K562 (cell line): ENCODE measurements around the gene GIGYF1. TPM values are rescaled to one million over a fixed set of nuclear protein-coding genes. Genes with fewer than 3 reads are reported as not detected.
A peak's percentile ranks its signal among the peaks of the same experiment; 100 is the strongest.

Experiments used
- ATAC-seq: fragments of 200-7000 bp; cut with Tn5 transposase; 3 replicates; pipeline ENCODE4 v1.9.1; 2020; ENCODE audit warnings: moderate library complexity
- BruUV-seq: library from RNA; stranded (reverse); fragments of 400-500 nt; replicated peaks from 2 replicates; lab custom pipeline; 2021; lab: Mats Ljungman, UMichigan
- CTCF ChIA-PET: fragments of 300-600 bp; formaldehyde crosslinking; extraction: SDS; loops from one replicate; lab custom pipeline; 2021; ENCODE audit warnings: low intra/inter-chr PET ratio; lab: Yijun Ruan, JAX
- POLR2A ChIA-PET: fragments of 300-600, 350-650 bp; sonication (Branson Sonifier 250); formaldehyde crosslinking; extraction: SDS; loops from one replicate; lab custom pipeline; 2021; ENCODE audit warnings: antibody characterized with exemption, inconsistent platforms; lab: Yijun Ruan, JAX
- DNase-seq, 4 experiments: peaks; one replicate each; pipeline versions ENCODE4 v3.0.0 to v3.0.0-alpha.2; 2011 to 2018; ENCODE audit warnings: low spot score in 3 of 4, mixed read lengths in 3 of 4; ENCODE audit errors: extremely low read depth in 1 of 4
- FAIRE-seq: peaks from 2 replicates; lab custom pipeline; 2011; peaks lifted over from hg19 to GRCh38; lab: Jason Lieb, UNC
- H2AFZ ChIP-seq: 2 replicates; pipeline ENCODE4 v1.6.0; 2011; ENCODE audit warnings: low read depth, low read length, control low read depth, inconsistent platforms
- H3K27ac ChIP-seq: fragments of 200-600 bp; 3 replicates; pipeline ENCODE4 v1.8.0; 2011; ENCODE audit warnings: low read depth, mild to moderate bottlenecking, control low read depth, inconsistent platforms, low read length, moderate library complexity, mixed read lengths; ENCODE audit errors: extremely low read depth
- H3K27me3 ChIP-seq, 2 experiments: fragments of 300-600 bp in 1 of 2; 2 replicates in 1 of 2; 3 replicates in 1 of 2; pipeline versions ENCODE4 v1.6.0 to v1.8.0; 2011; ENCODE audit warnings: inconsistent platforms in 2 of 2, low read length in 2 of 2, mild to moderate bottlenecking in 1 of 2, mixed read lengths in 1 of 2, moderate library complexity in 1 of 2; ENCODE audit not compliant: control insufficient read depth in 2 of 2, insufficient read depth in 2 of 2
- H3K36me3 ChIP-seq: fragments of 300-600 bp; 3 replicates; pipeline ENCODE4 v1.8.0; 2011; ENCODE audit warnings: mild to moderate bottlenecking, low read length, inconsistent platforms; ENCODE audit not compliant: control insufficient read depth, insufficient read depth
- H3K4me1 ChIP-seq, 2 experiments: fragments of 200-600 bp in 1 of 2; replicated peaks in 1 of 2; 2 replicates in 1 of 2; 3 replicates in 1 of 2; pipeline versions ENCODE4 v1.5.1 to v1.8.0; 2011; ENCODE audit warnings: inconsistent platforms in 2 of 2, low read length in 2 of 2, mild to moderate bottlenecking in 1 of 2, mixed read lengths in 1 of 2, moderate library complexity in 1 of 2; ENCODE audit not compliant: control insufficient read depth in 2 of 2, insufficient read depth in 2 of 2
- H3K4me2 ChIP-seq: 2 replicates; pipeline ENCODE4 v1.6.1; 2011; ENCODE audit warnings: low read length, control low read depth, inconsistent platforms, mixed read lengths; ENCODE audit not compliant: insufficient read depth
- H3K4me3 ChIP-seq: fragments of 200-600 bp; sonication (generic), shearing (Covaris generic); 2 replicates; pipeline ENCODE4 v1.5.1; 2016; ENCODE audit warnings: control low read depth, inconsistent platforms
- H3K79me2 ChIP-seq: fragments of 200-600 bp; 3 replicates; pipeline ENCODE4 v1.8.0; 2011; ENCODE audit warnings: low read length, inconsistent platforms; ENCODE audit not compliant: control insufficient read depth, insufficient read depth
- H3K9ac ChIP-seq, 2 experiments: 2 replicates each; pipeline versions ENCODE4 v1.6.0 to v1.6.1; 2011; ENCODE audit warnings: low read depth in 2 of 2, low read length in 2 of 2, control low read depth in 1 of 2, inconsistent platforms in 1 of 2, mild to moderate bottlenecking in 1 of 2, mixed read lengths in 1 of 2; ENCODE audit not compliant: insufficient read depth in 1 of 2
- H3K9me1 ChIP-seq: one replicate; pipeline ENCODE4 v1.6.0; 2011; ENCODE audit warnings: inconsistent platforms, mild to moderate bottlenecking, low read length, moderate library complexity; ENCODE audit not compliant: control insufficient read depth, insufficient read depth
- H3K9me3 ChIP-seq: replicated peaks from 2 replicates; pipeline ENCODE4 v1.5.1; 2011; ENCODE audit warnings: low read depth, low read length, inconsistent platforms; ENCODE audit not compliant: control insufficient read depth, insufficient read depth
- H4K20me1 ChIP-seq: replicated peaks from 2 replicates; pipeline ENCODE4 v1.6.1; 2011; ENCODE audit warnings: low read length, inconsistent platforms, mixed read lengths; ENCODE audit not compliant: control insufficient read depth, insufficient read depth
- BCOR ChIP-seq: fragments of 450-650 bp; IDR thresholded peaks from 2 replicates; pipeline ENCODE4 v1.6.1; 2016
- CBFA2T2 ChIP-seq: fragments of 450-650 bp; conservative IDR thresholded peaks from 2 replicates; pipeline ENCODE4 v1.6.1; 2017; ENCODE audit warnings: mild to moderate bottlenecking
- CREM ChIP-seq: IDR thresholded peaks from 2 replicates; pipeline ENCODE4 v1.6.1; 2014; ENCODE audit warnings: antibody characterized with exemption, low read depth
- ESRRB ChIP-seq: fragments of 250-450 bp; sonication (Bioruptor Pico); IDR thresholded peaks from 2 replicates; pipeline ENCODE4 v1.5.0; 2020; ENCODE audit warnings: mild to moderate bottlenecking, moderate library complexity, borderline replicate concordance
- MAZ ChIP-seq, 2 experiments: fragments of 450-650 bp in 1 of 2; sonication (generic) in 1 of 2; formaldehyde crosslinking; IDR thresholded peaks in 1 of 2; conservative IDR thresholded peaks in 1 of 2; 2 replicates each; pipeline versions ENCODE4 v1.4.0 to v1.5.0; 2020; ENCODE audit warnings: mild to moderate bottlenecking in 1 of 2, missing genetic modification reagents in 1 of 2
- MYNN ChIP-seq, 2 experiments: sonication (generic); formaldehyde crosslinking in 1 of 2; IDR thresholded peaks; 2 replicates each; pipeline versions ENCODE4 v1.5.0 to v1.6.1; 2016 to 2020; ENCODE audit warnings: antibody characterized with exemption in 1 of 2, missing genetic modification reagents in 1 of 2
- WGBS: fragments of 100-300 bp; shearing (Covaris generic); methylation state at CpG from one replicate; pipeline ENCODE4 v1.1.6; 2016; ENCODE audit warnings: low coverage, mixed read lengths; ENCODE audit not compliant: insufficient coverage; ENCODE audit errors: missing lambda C conversion rate; 5-methylcytosine and 5-hydroxymethylcytosine counted together
- in situ Hi-C: fragments of 300-500 bp; cut with MboI; formaldehyde crosslinking; loops from 4 replicates; pipeline ENCODE4 v1.15.0; 2018; ENCODE audit warnings: inconsistent platforms, mixed read lengths
- intact Hi-C: fragments of 100-400 bp; cut with micrococcal nuclease; formaldehyde crosslinking; loops from 2 replicates; pipeline ENCODE4 v1.14.2; 2022
- polyA plus RNA-seq, 8 experiments: library from polyadenylated mRNA; depleted of rRNA in 4 of 8; stranded (reverse) in 5 of 8; unstranded in 3 of 8; fragments of >200 nt; fragmentation: Nextera tagmentation in 2 of 8; fragmentation: Illumina TruSeq in 1 of 8; extraction: Ambion mirVana in 2 of 8; extraction: Trizol in 1 of 8; gene quantifications; 2 replicates each; pipeline versions ENCODE4 v1.2.1 to v1.2.3, GENCODE V29; 2011 to 2014; ENCODE audit warnings: inconsistent platforms in 1 of 8, missing spikeins in 1 of 8
- total RNA-seq, 7 experiments: library from RNA; depleted of rRNA in 6 of 7; stranded (reverse); fragments of >200 nt in 6 of 7; fragmentation: Illumina TruSeq in 2 of 7; extraction: Trizol in 2 of 7; gene quantifications; 2 replicates each; pipeline versions ENCODE4 v1.2.1 to v1.2.3, GENCODE V29; 2011 to 2021; ENCODE audit warnings: low replicate concordance in 1 of 7
- TF ChIP-seq, protein P1 (sequence below), 3 experiments: fragments of 200-800 bp in 1 of 3; fragments of 250-450 bp in 1 of 3; fragments of 450-650 bp in 1 of 3; sonication (Bioruptor Pico) in 1 of 3; sonication (Bioruptor generic) in 1 of 3; formaldehyde crosslinking in 1 of 3; IDR thresholded peaks; 2 replicates each; pipeline versions ENCODE4 v1.6.1 to v1.8.0; 2016 to 2022; ENCODE audit warnings: mild to moderate bottlenecking in 2 of 3, missing genetic modification characterization in 2 of 3, missing compliant biosample characterization in 1 of 3, moderate library complexity in 1 of 3
- TF ChIP-seq, protein P2 (sequence below), 3 experiments: fragments of 200-800 bp in 1 of 3; sonication (Bioruptor generic) in 1 of 3; sonication (generic) in 1 of 3; formaldehyde crosslinking in 1 of 3; IDR thresholded peaks; 2 replicates each; pipeline versions ENCODE4 v1.6.1 to v1.8.0; 2016 to 2022; ENCODE audit warnings: mild to moderate bottlenecking in 2 of 3, missing compliant biosample characterization in 2 of 3, missing genetic modification characterization in 2 of 3, missing genetic modification reagents in 1 of 3
- TF ChIP-seq, protein P3 (sequence below): fragments of 250-450 bp; sonication (Bioruptor Pico); IDR thresholded peaks from 2 replicates; pipeline ENCODE4 v1.4.0; 2020; ENCODE audit warnings: mild to moderate bottlenecking

The GIGYF1 gene
- total and polyA plus RNA-seq, 9 of the 15 experiments (the other 6 are each of a cell fraction or from before 2014, with no cell fraction given) = 0.56 to 76.2 (median 16.8) TPM

DNA sequence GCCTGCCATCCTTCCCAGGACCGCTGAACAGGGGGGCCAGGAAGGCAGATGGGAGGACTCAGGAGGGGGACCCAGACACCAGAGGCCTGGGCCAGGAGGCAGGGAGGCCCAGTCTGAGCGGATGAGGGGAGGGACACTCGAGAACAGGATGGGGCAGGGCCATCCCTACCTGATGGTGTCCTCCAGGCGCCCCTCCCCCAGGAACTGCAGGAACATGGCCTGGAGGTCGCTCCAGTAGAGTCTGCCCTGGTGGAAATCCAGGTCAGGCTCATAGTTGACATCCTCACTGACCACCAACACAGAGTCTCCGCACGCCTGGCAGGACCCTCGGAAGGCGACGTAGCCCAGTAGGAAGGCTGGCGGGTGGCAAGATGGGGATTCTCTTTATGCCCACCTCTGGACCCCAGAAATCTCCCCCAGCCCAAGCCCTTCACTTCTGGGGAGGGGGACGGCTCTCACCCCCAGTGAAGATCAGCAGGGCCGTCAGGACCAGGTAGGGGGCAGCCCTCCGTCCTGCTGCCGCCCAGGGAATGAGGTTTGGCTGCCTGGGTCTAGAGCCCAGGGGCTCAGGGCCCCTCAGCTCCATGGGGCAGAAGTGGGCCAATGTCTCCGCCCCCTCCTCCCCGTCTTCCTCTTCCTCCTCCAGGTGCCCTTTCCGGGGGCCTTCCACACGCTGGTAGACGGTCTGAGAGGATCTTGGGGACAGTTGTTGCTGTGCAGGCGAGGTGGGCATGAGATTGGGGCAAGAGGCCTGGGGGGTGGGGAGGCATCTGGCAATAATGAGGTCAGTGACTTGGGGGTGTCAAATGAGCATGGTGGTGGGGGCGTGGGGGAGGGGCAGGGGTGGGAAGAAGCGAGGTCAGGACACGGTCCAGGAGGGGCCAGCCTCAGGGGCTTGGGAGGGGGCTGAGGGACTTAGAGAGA, 53.3 kb downstream of the GIGYF1 start (continued):
- 0 out of 2 replicates have a peak, but pooled peaks have one; percentile 1 for TF ChIP-seq CREM
- TF ChIP-seq, all 486 proteins: peak for 69

DNA sequence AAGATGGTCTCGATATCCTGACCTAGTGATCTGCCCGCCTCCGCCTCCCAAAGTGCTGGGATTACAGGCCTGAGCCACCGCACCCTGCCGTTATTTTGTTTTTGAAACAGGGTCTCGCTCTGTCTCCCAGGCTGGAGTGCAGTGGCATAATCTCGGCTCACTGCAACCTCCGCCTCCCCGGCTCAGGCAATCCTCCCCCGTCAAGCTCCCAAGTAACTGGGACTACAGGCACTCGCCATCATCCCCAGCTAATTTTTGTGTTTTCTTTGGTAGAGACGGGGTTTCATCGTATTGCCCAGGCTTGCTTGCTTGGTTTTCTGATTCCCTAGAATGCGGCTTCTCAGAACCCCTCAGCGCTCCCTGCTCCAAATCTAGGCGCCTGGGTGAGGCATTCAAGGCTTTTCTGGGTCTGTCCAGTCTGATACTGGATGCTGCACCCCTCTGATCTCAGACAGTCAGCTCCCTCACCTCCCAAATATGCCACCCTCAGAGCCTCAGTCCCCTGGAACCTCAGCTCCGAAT, 54.0 kb downstream of the GIGYF1 start:
- BruUV-seq = no TSS peak
- Histone ChIP-seq H3K4me3 (peak overlapping the region; percentile 55), H3K9me1 (no peaks in the 10 kb centered on the region), H4K20me1 (no peaks in the 10 kb centered on the region), H3K9ac (peak overlapping the region; percentile 92 to 94), H3K4me1 (peaks cover 25 to 41% of the 10 kb centered on the region in 2 experiments), H3K4me2 (peak overlapping the region; percentile 95), H2AFZ (peak overlapping the region; percentile 44; the same call in 1 of the 2 replicates), H3K27me3 (no peaks in the 10 kb centered on the region), H3K79me2 (peaks cover 60% of the 10 kb centered on the region), H3K27ac (peak overlapping the region; percentile 98), H3K36me3 (peaks cover 18% of the 10 kb centered on the region), H3K9me3 (no peaks in the 10 kb centered on the region)
- DNase-seq = peak in 1 of 4 experiments; percentile 69
- WGBS = 3% methylated on average over 17 of the region's 17 CpGs
- POLR2A ChIA-PET = interaction anchor here (0.6 to 2.7 kb wide), 7 partner anchors 10 to 497 kb away, joined by 3 to 22 read pairs (median 5); no protein-coding TSS in a partner anchor
- in situ Hi-C loops = no loop called here
- peak; percentile 32 for ATAC-seq
- CTCF ChIA-PET = no interaction called here
- FAIRE-seq = peak; percentile 80
- intact Hi-C loops = loop anchor here (5.0 kb wide), 1 partner anchor 52 kb away; the partner anchor contains the start of gene GIGYF1
- peak; percentile 20; the same call in 1 of the 2 replicates for TF ChIP-seq MYNN (IDR thresholded peaks at IDR 0.05)
- TF ChIP-seq MYNN (CRISPR knock-in tag; IDR thresholded peaks at IDR 0.05) = no peak
- peak; percentile 29 for TF ChIP-seq BCOR
- TF ChIP-seq, protein P1, sequence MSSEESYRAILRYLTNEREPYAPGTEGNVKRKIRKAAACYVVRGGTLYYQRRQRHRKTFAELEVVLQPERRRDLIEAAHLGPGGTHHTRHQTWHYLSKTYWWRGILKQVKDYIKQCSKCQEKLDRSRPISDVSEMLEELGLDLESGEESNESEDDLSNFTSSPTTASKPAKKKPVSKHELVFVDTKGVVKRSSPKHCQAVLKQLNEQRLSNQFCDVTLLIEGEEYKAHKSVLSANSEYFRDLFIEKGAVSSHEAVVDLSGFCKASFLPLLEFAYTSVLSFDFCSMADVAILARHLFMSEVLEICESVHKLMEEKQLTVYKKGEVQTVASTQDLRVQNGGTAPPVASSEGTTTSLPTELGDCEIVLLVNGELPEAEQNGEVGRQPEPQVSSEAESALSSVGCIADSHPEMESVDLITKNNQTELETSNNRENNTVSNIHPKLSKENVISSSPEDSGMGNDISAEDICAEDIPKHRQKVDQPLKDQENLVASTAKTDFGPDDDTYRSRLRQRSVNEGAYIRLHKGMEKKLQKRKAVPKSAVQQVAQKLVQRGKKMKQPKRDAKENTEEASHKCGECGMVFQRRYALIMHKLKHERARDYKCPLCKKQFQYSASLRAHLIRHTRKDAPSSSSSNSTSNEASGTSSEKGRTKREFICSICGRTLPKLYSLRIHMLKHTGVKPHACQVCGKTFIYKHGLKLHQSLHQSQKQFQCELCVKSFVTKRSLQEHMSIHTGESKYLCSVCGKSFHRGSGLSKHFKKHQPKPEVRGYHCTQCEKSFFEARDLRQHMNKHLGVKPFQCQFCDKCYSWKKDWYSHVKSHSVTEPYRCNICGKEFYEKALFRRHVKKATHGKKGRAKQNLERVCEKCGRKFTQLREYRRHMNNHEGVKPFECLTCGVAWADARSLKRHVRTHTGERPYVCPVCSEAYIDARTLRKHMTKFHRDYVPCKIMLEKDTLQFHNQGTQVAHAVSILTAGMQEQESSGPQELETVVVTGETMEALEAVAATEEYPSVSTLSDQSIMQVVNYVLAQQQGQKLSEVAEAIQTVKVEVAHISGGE (CRISPR knock-in tag; IDR thresholded peaks at IDR 0.05) = 0 out of 6 replicates have a peak, but pooled peaks of 1 of the 3 experiments have one; percentile 16
- TF ChIP-seq, protein P2, sequence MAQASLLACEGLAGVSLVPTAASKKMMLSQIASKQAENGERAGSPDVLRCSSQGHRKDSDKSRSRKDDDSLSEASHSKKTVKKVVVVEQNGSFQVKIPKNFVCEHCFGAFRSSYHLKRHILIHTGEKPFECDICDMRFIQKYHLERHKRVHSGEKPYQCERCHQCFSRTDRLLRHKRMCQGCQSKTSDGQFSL (CRISPR knock-in tag; IDR thresholded peaks at IDR 0.05) = no peak
- TF ChIP-seq, protein P2 (tag; IDR thresholded peaks at IDR 0.05) = no peak
- TF ChIP-seq ESRRB (CRISPR knock-in tag) = no peak
- no peak for TF ChIP-seq MAZ (CRISPR knock-in tag; conservative IDR thresholded peaks at IDR 0.05 in 1 of 2, IDR thresholded peaks at IDR 0.05 in 1 of 2)
- TF ChIP-seq, protein P3, sequence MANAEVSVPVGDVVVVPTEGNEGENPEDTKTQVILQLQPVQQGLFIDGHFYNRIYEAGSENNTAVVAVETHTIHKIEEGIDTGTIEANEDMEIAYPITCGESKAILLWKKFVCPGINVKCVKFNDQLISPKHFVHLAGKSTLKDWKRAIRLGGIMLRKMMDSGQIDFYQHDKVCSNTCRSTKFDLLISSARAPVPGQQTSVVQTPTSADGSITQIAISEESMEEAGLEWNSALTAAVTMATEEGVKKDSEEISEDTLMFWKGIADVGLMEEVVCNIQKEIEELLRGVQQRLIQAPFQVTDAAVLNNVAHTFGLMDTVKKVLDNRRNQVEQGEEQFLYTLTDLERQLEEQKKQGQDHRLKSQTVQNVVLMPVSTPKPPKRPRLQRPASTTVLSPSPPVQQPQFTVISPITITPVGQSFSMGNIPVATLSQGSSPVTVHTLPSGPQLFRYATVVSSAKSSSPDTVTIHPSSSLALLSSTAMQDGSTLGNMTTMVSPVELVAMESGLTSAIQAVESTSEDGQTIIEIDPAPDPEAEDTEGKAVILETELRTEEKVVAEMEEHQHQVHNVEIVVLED (CRISPR knock-in tag) = no peak
- no peak for TF ChIP-seq CBFA2T2
